Measurements from ENCODE around the gene DOCK4.
A peak's percentile ranks its signal among the peaks of the same experiment; 100 is the strongest.

DOCK4 gene

GRCh38 chr7:111710839-111711380, 495.3 kb downstream of the DOCK4 start:
- H3K79me2 ChIP-seq (ENCODE audit: control insufficient read depth, insufficient read depth, low read length): no peaks in the 10 kb centered on the region
- no peak overlapping the region for H3K56ac ChIP-seq (ENCODE audit: low read length)
- no peak for DNase-seq
- H3K4me2 ChIP-seq (ENCODE audit: low read length): no peak overlapping the region
- H3K23ac ChIP-seq (ENCODE audit: low read length): no peak overlapping the region
- no peaks in the 10 kb centered on the region for H3K4me1 ChIP-seq (ENCODE audit: control insufficient read depth, low read depth, low read length)
- H2BK5ac ChIP-seq (ENCODE audit: low read length): no peak overlapping the region
- no peak overlapping the region for H2BK15ac ChIP-seq (replicated peaks; ENCODE audit: low read depth)
- H3K36me3 ChIP-seq (ENCODE audit: control insufficient read depth, insufficient read depth, low read length): no peaks in the 10 kb centered on the region
- H3K4ac ChIP-seq (ENCODE audit: low read depth, low read length): no peak overlapping the region
- no CpG with 5 or more reads among the region's 1 CpG for WGBS (ENCODE audit: extremely low coverage, insufficient coverage, low lambda C conversion rate)
- no peaks in the 10 kb centered on the region for H3K27me3 ChIP-seq (ENCODE audit: insufficient read depth, low read length, poor library complexity)
- no peaks in the 10 kb centered on the region for H3K79me1 ChIP-seq (ENCODE audit: low read length)
- no peak overlapping the region for H3K4me3 ChIP-seq (ENCODE audit: low read length)
- no peak overlapping the region for H3K9ac ChIP-seq (ENCODE audit: low read length)
- H4K8ac ChIP-seq (ENCODE audit: low read depth, low read length): no peak overlapping the region
- H2AK5ac ChIP-seq (ENCODE audit: low read length): no peak overlapping the region
- no peak overlapping the region for H3K27ac ChIP-seq (ENCODE audit: low read depth, low read length)
- H4K5ac ChIP-seq (ENCODE audit: low read length): no peak overlapping the region
- H3K18ac ChIP-seq (ENCODE audit: low read length): no peak overlapping the region
- H2BK120ac ChIP-seq (ENCODE audit: low read depth, low read length): no peak overlapping the region

- no peak overlapping the region for H4K5ac ChIP-seq (ENCODE audit: low read length)
- H3K4me1 ChIP-seq (ENCODE audit: control insufficient read depth, low read depth, low read length): no peaks in the 10 kb centered on the region
- H3K36me3 ChIP-seq (ENCODE audit: control insufficient read depth, insufficient read depth, low read length): no peaks in the 10 kb centered on the region
- H3K79me1 ChIP-seq (ENCODE audit: low read length): no peaks in the 10 kb centered on the region
- no peak overlapping the region for H2BK120ac ChIP-seq (ENCODE audit: low read depth, low read length)
- H3K27ac ChIP-seq (ENCODE audit: low read depth, low read length): no peak overlapping the region
- no peak overlapping the region for H3K4ac ChIP-seq (ENCODE audit: low read depth, low read length)
- H3K18ac ChIP-seq (ENCODE audit: low read length): no peak overlapping the region
- H3K23ac ChIP-seq (ENCODE audit: low read length): no peak overlapping the region
- no CpG with 5 or more reads among the region's 4 CpGs for WGBS (ENCODE audit: extremely low coverage, insufficient coverage, low lambda C conversion rate)
- no peak overlapping the region for H2BK15ac ChIP-seq (replicated peaks; ENCODE audit: low read depth)
- no peak overlapping the region for H3K56ac ChIP-seq (ENCODE audit: low read length)
- H3K4me3 ChIP-seq (ENCODE audit: low read length): no peak overlapping the region
- no peak overlapping the region for H3K9ac ChIP-seq (ENCODE audit: low read length)
- no peak overlapping the region for H4K8ac ChIP-seq (ENCODE audit: low read depth, low read length)
- DNase-seq: peak; percentile 10
- no peak overlapping the region for H3K4me2 ChIP-seq (ENCODE audit: low read length)
- no peaks in the 10 kb centered on the region for H3K79me2 ChIP-seq (ENCODE audit: control insufficient read depth, insufficient read depth, low read length)
- H2AK5ac ChIP-seq (ENCODE audit: low read length): no peak overlapping the region
- no peaks in the 10 kb centered on the region for H3K27me3 ChIP-seq (ENCODE audit: insufficient read depth, low read length, poor library complexity)
- no peak overlapping the region for H2BK5ac ChIP-seq (ENCODE audit: low read length)
Observed at GRCh38 chr7:111708072-111708471, 498.1 kb downstream of the DOCK4 start.

GRCh38 chr7:111705807-111706206, 500.4 kb downstream of the DOCK4 start:
- H4K8ac ChIP-seq (ENCODE audit: low read depth, low read length): no peak overlapping the region
- no peak overlapping the region for H2BK120ac ChIP-seq (ENCODE audit: low read depth, low read length)
- H3K9ac ChIP-seq (ENCODE audit: low read length): no peak overlapping the region
- H3K79me1 ChIP-seq (ENCODE audit: low read length): no peaks in the 10 kb centered on the region
- H3K4me3 ChIP-seq (ENCODE audit: low read length): no peak overlapping the region
- no peaks in the 10 kb centered on the region for H3K79me2 ChIP-seq (ENCODE audit: control insufficient read depth, insufficient read depth, low read length)
- H3K4ac ChIP-seq (ENCODE audit: low read depth, low read length): no peak overlapping the region
- no peak overlapping the region for H3K56ac ChIP-seq (ENCODE audit: low read length)
- no peak overlapping the region for H2BK5ac ChIP-seq (ENCODE audit: low read length)
- DNase-seq: no peak
- WGBS (ENCODE audit: extremely low coverage, insufficient coverage, low lambda C conversion rate): no CpG with 5 or more reads among the region's 5 CpGs
- no peak overlapping the region for H2BK15ac ChIP-seq (replicated peaks; ENCODE audit: low read depth)
- no peak overlapping the region for H3K4me2 ChIP-seq (ENCODE audit: low read length)
- no peak overlapping the region for H4K5ac ChIP-seq (ENCODE audit: low read length)
- no peak overlapping the region for H3K23ac ChIP-seq (ENCODE audit: low read length)
- H3K27me3 ChIP-seq (ENCODE audit: insufficient read depth, low read length, poor library complexity): no peaks in the 10 kb centered on the region
- no peaks in the 10 kb centered on the region for H3K36me3 ChIP-seq (ENCODE audit: control insufficient read depth, insufficient read depth, low read length)
- no peak overlapping the region for H3K27ac ChIP-seq (ENCODE audit: low read depth, low read length)
- no peak overlapping the region for H3K18ac ChIP-seq (ENCODE audit: low read length)
- H2AK5ac ChIP-seq (ENCODE audit: low read length): no peak overlapping the region
- no peaks in the 10 kb centered on the region for H3K4me1 ChIP-seq (ENCODE audit: control insufficient read depth, low read depth, low read length)

GRCh38 chr7:111697771-111698170, 508.4 kb downstream of the DOCK4 start:
- Histone ChIP-seq H3K79me2 (ENCODE audit: control insufficient read depth, insufficient read depth, low read length) (no peaks in the 10 kb centered on the region), H3K18ac (ENCODE audit: low read length) (no peak overlapping the region), H3K36me3 (ENCODE audit: control insufficient read depth, insufficient read depth, low read length) (no peaks in the 10 kb centered on the region), H2BK5ac (ENCODE audit: low read length) (no peak overlapping the region), H3K4me3 (ENCODE audit: low read length) (no peak overlapping the region), H3K9ac (ENCODE audit: low read length) (no peak overlapping the region), H4K8ac (ENCODE audit: low read depth, low read length) (no peak overlapping the region), H2BK120ac (ENCODE audit: low read depth, low read length) (no peak overlapping the region), H3K4me1 (ENCODE audit: control insufficient read depth, low read depth, low read length) (no peaks in the 10 kb centered on the region), H3K27ac (ENCODE audit: low read depth, low read length) (no peak overlapping the region), H3K27me3 (ENCODE audit: insufficient read depth, low read length, poor library complexity) (no peaks in the 10 kb centered on the region), H2AK5ac (ENCODE audit: low read length) (no peak overlapping the region), H3K23ac (ENCODE audit: low read length) (no peak overlapping the region), H3K79me1 (ENCODE audit: low read length) (no peaks in the 10 kb centered on the region), H2BK15ac (replicated peaks; ENCODE audit: low read depth) (no peak overlapping the region), H3K4me2 (ENCODE audit: low read length) (no peak overlapping the region), H3K4ac (ENCODE audit: low read depth, low read length) (no peak overlapping the region), H3K56ac (ENCODE audit: low read length) (no peak overlapping the region), H4K5ac (ENCODE audit: low read length) (no peak overlapping the region)
- WGBS (ENCODE audit: extremely low coverage, insufficient coverage, low lambda C conversion rate): no CpG with 5 or more reads among the region's 1 CpG
- DNase-seq: no peak

GRCh38 chr7:111694376-111694775, 511.8 kb downstream of the DOCK4 start:
- Histone ChIP-seq H3K9ac (ENCODE audit: low read length) (no peak overlapping the region), H3K79me1 (ENCODE audit: low read length) (no peaks in the 10 kb centered on the region), H3K18ac (ENCODE audit: low read length) (no peak overlapping the region), H3K79me2 (ENCODE audit: control insufficient read depth, insufficient read depth, low read length) (no peaks in the 10 kb centered on the region), H2BK5ac (ENCODE audit: low read length) (no peak overlapping the region), H3K56ac (ENCODE audit: low read length) (no peak overlapping the region), H2AK5ac (ENCODE audit: low read length) (no peak overlapping the region), H3K27me3 (ENCODE audit: insufficient read depth, low read length, poor library complexity) (no peaks in the 10 kb centered on the region), H3K27ac (ENCODE audit: low read depth, low read length) (no peak overlapping the region), H3K4ac (ENCODE audit: low read depth, low read length) (no peak overlapping the region), H3K23ac (ENCODE audit: low read length) (no peak overlapping the region), H3K4me3 (ENCODE audit: low read length) (no peak overlapping the region), H3K36me3 (ENCODE audit: control insufficient read depth, insufficient read depth, low read length) (no peaks in the 10 kb centered on the region), H3K4me2 (ENCODE audit: low read length) (no peak overlapping the region), H3K4me1 (ENCODE audit: control insufficient read depth, low read depth, low read length) (no peaks in the 10 kb centered on the region), H4K8ac (ENCODE audit: low read depth, low read length) (no peak overlapping the region), H4K5ac (ENCODE audit: low read length) (no peak overlapping the region), H2BK15ac (replicated peaks; ENCODE audit: low read depth) (no peak overlapping the region), H2BK120ac (ENCODE audit: low read depth, low read length) (no peak overlapping the region)
- WGBS (ENCODE audit: extremely low coverage, insufficient coverage, low lambda C conversion rate): no CpG with 5 or more reads among the region's 2 CpGs
- no peak for DNase-seq

GRCh38 chr7:111690364-111691111, 515.7 kb downstream of the DOCK4 start:
- Histone ChIP-seq H3K4ac (ENCODE audit: low read depth, low read length) (no peak overlapping the region), H3K4me2 (ENCODE audit: low read length) (no peak overlapping the region), H3K36me3 (ENCODE audit: control insufficient read depth, insufficient read depth, low read length) (no peaks in the 10 kb centered on the region), H4K5ac (ENCODE audit: low read length) (no peak overlapping the region), H2BK15ac (replicated peaks; ENCODE audit: low read depth) (no peak overlapping the region), H2BK5ac (ENCODE audit: low read length) (no peak overlapping the region), H3K56ac (ENCODE audit: low read length) (no peak overlapping the region), H2BK120ac (ENCODE audit: low read depth, low read length) (no peak overlapping the region), H3K18ac (ENCODE audit: low read length) (no peak overlapping the region), H3K27me3 (ENCODE audit: insufficient read depth, low read length, poor library complexity) (no peaks in the 10 kb centered on the region), H3K79me1 (ENCODE audit: low read length) (no peaks in the 10 kb centered on the region), H3K79me2 (ENCODE audit: control insufficient read depth, insufficient read depth, low read length) (no peaks in the 10 kb centered on the region), H3K27ac (ENCODE audit: low read depth, low read length) (no peak overlapping the region), H3K9ac (ENCODE audit: low read length) (no peak overlapping the region), H3K23ac (ENCODE audit: low read length) (no peak overlapping the region), H4K8ac (ENCODE audit: low read depth, low read length) (no peak overlapping the region), H2AK5ac (ENCODE audit: low read length) (no peak overlapping the region), H3K4me1 (ENCODE audit: control insufficient read depth, low read depth, low read length) (no peaks in the 10 kb centered on the region), H3K4me3 (ENCODE audit: low read length) (no peak overlapping the region)
- WGBS (ENCODE audit: extremely low coverage, insufficient coverage, low lambda C conversion rate): no CpG with 5 or more reads among the region's 7 CpGs
- no peak for DNase-seq
